ENCODE measurements around the gene STX4.

The STX4 gene

GRCh38 chr16:31080756-31081419 is 47.5 kb downstream of the STX4 start:
- H3K9ac ChIP-seq (ENCODE audit: insufficient read length), result no peak overlapping the region
- H3K36me3 ChIP-seq (ENCODE audit: insufficient read depth, low read length), result peaks cover 46% of the 10 kb centered on the region; the same call in 1 of the 2 replicates
- TF ChIP-seq POLR2AphosphoS5 (IDR thresholded peaks at IDR 0.05; ENCODE audit: borderline replicate concordance, low read depth, low read length) (no peak), FOXP2 (optimal IDR thresholded peaks at IDR 0.05; ENCODE audit: control extremely low read depth, extremely low read length, insufficient read depth) (no peak)
- no peak for DNase-seq (ENCODE audit: low read depth, low spot score)
- H3K27ac ChIP-seq, result no peak overlapping the region
- H3K4me3 ChIP-seq, result no peak overlapping the region
- no peaks in the 10 kb centered on the region for H3K9me3 ChIP-seq (ENCODE audit: low read depth, low read length)

- H3K36me3 ChIP-seq (ENCODE audit: insufficient read depth, low read length), result peaks cover 39% of the 10 kb centered on the region; the same call in 1 of the 2 replicates
- no peak overlapping the region for H3K27ac ChIP-seq
- no peak for TF ChIP-seq FOXP2 (optimal IDR thresholded peaks at IDR 0.05; ENCODE audit: control extremely low read depth, extremely low read length, insufficient read depth)
- peak; percentile 20; the same call in 1 of the 2 replicates for TF ChIP-seq POLR2AphosphoS5 (IDR thresholded peaks at IDR 0.05; ENCODE audit: borderline replicate concordance, low read depth, low read length)
- no peak for TF ChIP-seq EZH2 (IDR thresholded peaks at IDR 0.05)
- no peaks in the 10 kb centered on the region for H3K9me3 ChIP-seq (ENCODE audit: low read depth, low read length)
- no peak for DNase-seq (ENCODE audit: low read depth, low spot score)
- no peak overlapping the region for H3K9ac ChIP-seq (ENCODE audit: insufficient read length)
- no peak overlapping the region for H3K4me3 ChIP-seq
These were observed 48.3 kb downstream of the STX4 start for GRCh38 chr16:31081428-31082351.

- no peak for TF ChIP-seq FOXP2 (optimal IDR thresholded peaks at IDR 0.05; ENCODE audit: control extremely low read depth, extremely low read length, insufficient read depth)
- no peak for TF ChIP-seq POLR2AphosphoS5 (IDR thresholded peaks at IDR 0.05; ENCODE audit: borderline replicate concordance, low read depth, low read length)
- no peak for TF ChIP-seq EZH2 (IDR thresholded peaks at IDR 0.05)
- Histone ChIP-seq H3K4me3 (no peak overlapping the region), H3K9ac (ENCODE audit: insufficient read length) (no peak overlapping the region), H3K36me3 (ENCODE audit: insufficient read depth, low read length) (peaks cover 31% of the 10 kb centered on the region; the same call in 1 of the 2 replicates), H3K9me3 (ENCODE audit: low read depth, low read length) (no peaks in the 10 kb centered on the region), H3K27ac (peak overlapping the region; percentile 68; the same call in 1 of the 2 replicates)
- no peak for DNase-seq (ENCODE audit: low read depth, low spot score)
These were observed 49.1 kb downstream of the STX4 start for GRCh38 chr16:31082368-31083045.

- TF ChIP-seq FOXP2 (optimal IDR thresholded peaks at IDR 0.05; ENCODE audit: control extremely low read depth, extremely low read length, insufficient read depth) (no peak), EZH2 (IDR thresholded peaks at IDR 0.05) (no peak)
- no peak overlapping the region for H3K4me3 ChIP-seq
- H3K9ac ChIP-seq (ENCODE audit: insufficient read length), result peak overlapping the region; percentile 19
- peaks cover 26% of the 10 kb centered on the region; the same call in 1 of the 2 replicates for H3K36me3 ChIP-seq (ENCODE audit: insufficient read depth, low read length)
- no peaks in the 10 kb centered on the region for H3K9me3 ChIP-seq (ENCODE audit: low read depth, low read length)
- DNase-seq (ENCODE audit: low read depth, low spot score), result no peak
- H3K27ac ChIP-seq, result peak overlapping the region; percentile 68
These were observed 49.7 kb downstream of the STX4 start for GRCh38 chr16:31083081-31083480.

- peak overlapping the region; percentile 19 for H3K9ac ChIP-seq (ENCODE audit: insufficient read length)
- no peak for DNase-seq (ENCODE audit: low read depth, low spot score)
- peak overlapping the region; percentile 68 for H3K27ac ChIP-seq
- no peaks in the 10 kb centered on the region for H3K9me3 ChIP-seq (ENCODE audit: low read depth, low read length)
- H3K4me3 ChIP-seq, result no peak overlapping the region
- no peak for TF ChIP-seq POLR2AphosphoS5 (IDR thresholded peaks at IDR 0.05; ENCODE audit: borderline replicate concordance, low read depth, low read length)
- TF ChIP-seq EZH2 (IDR thresholded peaks at IDR 0.05), result no peak
- TF ChIP-seq FOXP2 (optimal IDR thresholded peaks at IDR 0.05; ENCODE audit: control extremely low read depth, extremely low read length, insufficient read depth), result no peak
- peaks cover 21% of the 10 kb centered on the region; the same call in 1 of the 2 replicates for H3K36me3 ChIP-seq (ENCODE audit: insufficient read depth, low read length)
These were observed 50.2 kb downstream of the STX4 start for GRCh38 chr16:31083556-31083955.

GRCh38 chr16:31083981-31084380 is 50.6 kb downstream of the STX4 start:
- no peak for DNase-seq (ENCODE audit: low read depth, low spot score)
- H3K36me3 ChIP-seq (ENCODE audit: insufficient read depth, low read length), result peaks cover 17% of the 10 kb centered on the region; the same call in 1 of the 2 replicates
- no peaks in the 10 kb centered on the region for H3K9me3 ChIP-seq (ENCODE audit: low read depth, low read length)
- H3K27ac ChIP-seq, result no peak overlapping the region
- H3K9ac ChIP-seq (ENCODE audit: insufficient read length), result no peak overlapping the region
- TF ChIP-seq FOXP2 (optimal IDR thresholded peaks at IDR 0.05; ENCODE audit: control extremely low read depth, extremely low read length, insufficient read depth) (no peak), POLR2AphosphoS5 (IDR thresholded peaks at IDR 0.05; ENCODE audit: borderline replicate concordance, low read depth, low read length) (no peak), EZH2 (IDR thresholded peaks at IDR 0.05) (no peak)
- no peak overlapping the region for H3K4me3 ChIP-seq

GRCh38 chr16:31084584-31085302 is 51.4 kb downstream of the STX4 start:
- H3K9ac ChIP-seq (ENCODE audit: insufficient read length), result no peak overlapping the region
- H3K27ac ChIP-seq, result no peak overlapping the region
- H3K36me3 ChIP-seq (ENCODE audit: insufficient read depth, low read length), result peaks cover 13% of the 10 kb centered on the region; the same call in 1 of the 2 replicates
- no peak overlapping the region for H3K4me3 ChIP-seq
- H3K9me3 ChIP-seq (ENCODE audit: low read depth, low read length), result no peaks in the 10 kb centered on the region
- DNase-seq (ENCODE audit: low read depth, low spot score), result no peak
- TF ChIP-seq EZH2 (IDR thresholded peaks at IDR 0.05), result no peak
- TF ChIP-seq FOXP2 (optimal IDR thresholded peaks at IDR 0.05; ENCODE audit: control extremely low read depth, extremely low read length, insufficient read depth), result no peak
- no peak for TF ChIP-seq POLR2AphosphoS5 (IDR thresholded peaks at IDR 0.05; ENCODE audit: borderline replicate concordance, low read depth, low read length)
